Mesodermal cell (in vitro differentiated cells): ENCODE measurements around the gene AHCY.
"Not testable (repeated sequence)": the region's sequence is repeated elsewhere in the genome, so short reads cannot be mapped to it uniquely, and the experiment has no call there.

Source experiments
- H3K27ac ChIP-seq: 2 replicates; pipeline ENCODE4 v1.7.0; 2013; ENCODE audit warnings: mild to moderate bottlenecking, low read depth, low read length, moderate library complexity; ENCODE audit not compliant: severe bottlenecking
- H3K36me3 ChIP-seq: 2 replicates; pipeline ENCODE4 v1.7.1; 2013; ENCODE audit warnings: mild to moderate bottlenecking, low read length, moderate library complexity; ENCODE audit not compliant: control insufficient read depth, insufficient read depth
- H3K4me1 ChIP-seq: one replicate; pipeline ENCODE4 v1.7.1; 2013; ENCODE audit warnings: mild to moderate bottlenecking, low read length; ENCODE audit not compliant: insufficient read depth, control insufficient read depth, poor library complexity, severe bottlenecking
- H3K4me3 ChIP-seq: 2 replicates; pipeline ENCODE4 v1.7.0; 2013; ENCODE audit warnings: low read length, control low read depth, mild to moderate bottlenecking; ENCODE audit not compliant: insufficient read depth, poor library complexity, severe bottlenecking; ENCODE audit errors: extremely low read depth
- H3K9me3 ChIP-seq: 2 replicates; pipeline ENCODE4 v1.7.1; 2013; ENCODE audit warnings: mild to moderate bottlenecking, low read length, moderate library complexity; ENCODE audit not compliant: control insufficient read depth
- WGBS, 2 experiments: methylation state at CpG; one replicate each; pipeline ENCODE4 v1.1.5; 2013; ENCODE audit warnings: missing lambda C conversion rate in 2 of 2; ENCODE audit not compliant: insufficient coverage in 2 of 2; 5-methylcytosine and 5-hydroxymethylcytosine counted together

AHCY gene

GRCh38 chr20:34337982-34338726 is 35.0 kb upstream of the AHCY start:
- Histone ChIP-seq H3K4me3 (no peak overlapping the region), H3K4me1 (peaks cover 4% of the 10 kb centered on the region), H3K27ac (no peak overlapping the region), H3K36me3 (no peaks in the 10 kb centered on the region), H3K9me3 (no peaks in the 10 kb centered on the region)
- 91 to 95% methylated on average over 11 to 12 of the region's 15 CpGs for WGBS, 2 experiments

- Histone ChIP-seq H3K4me1 (peaks cover 4% of the 10 kb centered on the region), H3K4me3 (no peak overlapping the region), H3K36me3 (no peaks in the 10 kb centered on the region), H3K27ac (no peak overlapping the region), H3K9me3 (no peaks in the 10 kb centered on the region)
- WGBS, 2 experiments = 83 to 100% methylated on average over 1 of the region's 1 CpG
Measured at GRCh38 chr20:34337544-34337943, 34.4 kb upstream of the AHCY start.

GRCh38 chr20:34334654-34335407 is 31.7 kb upstream of the AHCY start:
- H3K4me3 ChIP-seq = no peak overlapping the region
- 82 to 94% methylated on average over 3 to 5 of the region's 5 CpGs for WGBS, 2 experiments

GRCh38 chr20:34333786-34334185 is 30.6 kb upstream of the AHCY start:
- H3K27ac ChIP-seq = no peak overlapping the region
- 74 to 100% methylated on average over 1 to 3 of the region's 4 CpGs for WGBS, 2 experiments
- H3K9me3 ChIP-seq = no peaks in the 10 kb centered on the region
- no peaks in the 10 kb centered on the region for H3K36me3 ChIP-seq
- H3K4me1 ChIP-seq = no peaks in the 10 kb centered on the region
- no peak overlapping the region for H3K4me3 ChIP-seq

More at GRCh38 chr20:34334654-34335407, 31.7 kb upstream of the AHCY start:
- Histone ChIP-seq H3K4me1 (no peaks in the 10 kb centered on the region), H3K36me3 (no peaks in the 10 kb centered on the region), H3K27ac (no peak overlapping the region), H3K9me3 (no peaks in the 10 kb centered on the region)

- Histone ChIP-seq H3K36me3 (no peaks in the 10 kb centered on the region), H3K4me3 (no peak overlapping the region), H3K9me3 (no peaks in the 10 kb centered on the region), H3K27ac (no peak overlapping the region), H3K4me1 (no peaks in the 10 kb centered on the region)
- 94 to 97% methylated on average over 12 to 19 of the region's 19 CpGs for WGBS, 2 experiments
Measured at GRCh38 chr20:34332262-34332920, 29.2 kb upstream of the AHCY start.

- no peak overlapping the region for H3K4me3 ChIP-seq
- no peaks in the 10 kb centered on the region for H3K9me3 ChIP-seq
- WGBS, 2 experiments = 89 to 95% methylated on average over 6 of the region's 7 CpGs
- no peak overlapping the region for H3K27ac ChIP-seq
- H3K4me1 ChIP-seq = no peaks in the 10 kb centered on the region
- no peaks in the 10 kb centered on the region for H3K36me3 ChIP-seq
Measured at GRCh38 chr20:34331838-34332237, 28.7 kb upstream of the AHCY start.

- WGBS, 2 experiments = 92 to 100% methylated on average over 3 to 7 of the region's 15 CpGs
- not testable (repeated sequence) for H3K4me1 ChIP-seq, H3K27ac ChIP-seq, H3K9me3 ChIP-seq, H3K4me3 ChIP-seq, H3K36me3 ChIP-seq
Measured at GRCh38 chr20:34330861-34331544, 27.8 kb upstream of the AHCY start.

GRCh38 chr20:34328928-34329677 is 25.9 kb upstream of the AHCY start:
- no peak overlapping the region for H3K4me3 ChIP-seq

GRCh38 chr20:34328207-34328606 is 25.1 kb upstream of the AHCY start:
- H3K4me3 ChIP-seq, H3K9me3 ChIP-seq, H3K36me3 ChIP-seq, H3K4me1 ChIP-seq, H3K27ac ChIP-seq: not testable (repeated sequence)
- WGBS, 2 experiments = 97% methylated on average over 3 of the region's 4 CpGs; no CpG with 5 or more reads in 1 of the 2 experiments

More at GRCh38 chr20:34328928-34329677, 25.9 kb upstream of the AHCY start:
- no peaks in the 10 kb centered on the region for H3K36me3 ChIP-seq
- H3K27ac ChIP-seq = no peak overlapping the region
- WGBS, 2 experiments = 92 to 93% methylated on average over 8 of the region's 9 CpGs
- H3K9me3 ChIP-seq = no peaks in the 10 kb centered on the region
- no peaks in the 10 kb centered on the region for H3K4me1 ChIP-seq

GRCh38 chr20:34324541-34324940 is 21.4 kb upstream of the AHCY start:
- H3K4me3 ChIP-seq = no peak overlapping the region
- H3K4me1 ChIP-seq = no peaks in the 10 kb centered on the region
- H3K9me3 ChIP-seq = no peaks in the 10 kb centered on the region
- no peaks in the 10 kb centered on the region for H3K36me3 ChIP-seq
- no peak overlapping the region for H3K27ac ChIP-seq
- 39 to 74% methylated on average over 2 of the region's 2 CpGs for WGBS, 2 experiments
